HG02884 (cell line): Measurements from ENCODE around the gene SPEN.

Source experiments
- ATAC-seq: cut with Tn5 transposase; IDR thresholded peaks from one replicate; pipeline ENCODE4 v1.9.1; 2021; ENCODE audit warnings: mild to moderate bottlenecking, moderate library complexity; ENCODE audit not compliant: unreplicated experiment

Gene SPEN

DNA sequence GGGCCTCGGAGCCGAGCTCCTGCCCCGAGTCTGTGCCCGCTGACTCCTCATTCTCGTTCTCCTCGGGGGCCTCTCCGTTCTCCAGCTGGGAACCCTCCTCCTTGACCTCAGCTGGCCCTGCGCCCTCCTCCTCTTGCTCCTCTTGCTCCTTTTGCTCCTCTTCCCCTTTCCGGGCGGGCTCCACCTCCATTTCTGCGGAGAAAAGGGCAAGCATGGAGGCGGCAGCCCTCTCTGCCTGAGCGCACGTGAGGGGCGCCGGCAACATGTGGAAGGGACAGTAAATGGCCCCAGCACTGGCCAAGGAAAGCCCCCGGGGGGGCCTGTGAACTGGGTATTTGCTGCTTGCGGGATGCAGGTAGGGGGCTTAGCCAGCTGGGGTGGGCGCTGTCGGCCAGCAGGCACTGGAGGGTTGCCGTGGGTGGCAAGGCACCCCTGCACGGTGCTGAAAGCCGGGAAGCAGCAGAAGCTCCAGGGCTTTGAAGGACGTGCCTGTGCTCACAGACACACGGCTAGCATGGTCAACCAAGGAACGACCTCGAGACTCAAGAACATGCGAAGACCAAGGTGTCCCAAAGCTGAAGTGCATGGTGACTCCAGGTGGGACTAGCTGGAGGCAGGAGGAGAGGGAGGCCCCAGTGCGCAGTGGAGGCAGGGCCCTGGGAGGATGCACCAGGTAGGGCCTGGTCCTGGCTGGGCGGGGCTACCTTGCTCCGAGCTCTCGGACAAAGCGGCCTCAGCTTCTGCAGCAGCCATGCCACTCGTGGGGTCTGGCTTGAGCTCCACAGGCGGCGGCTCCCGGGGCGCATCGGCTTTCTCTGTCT, 97.7 kb downstream of the SPEN start:
- no peak for ATAC-seq

DNA sequence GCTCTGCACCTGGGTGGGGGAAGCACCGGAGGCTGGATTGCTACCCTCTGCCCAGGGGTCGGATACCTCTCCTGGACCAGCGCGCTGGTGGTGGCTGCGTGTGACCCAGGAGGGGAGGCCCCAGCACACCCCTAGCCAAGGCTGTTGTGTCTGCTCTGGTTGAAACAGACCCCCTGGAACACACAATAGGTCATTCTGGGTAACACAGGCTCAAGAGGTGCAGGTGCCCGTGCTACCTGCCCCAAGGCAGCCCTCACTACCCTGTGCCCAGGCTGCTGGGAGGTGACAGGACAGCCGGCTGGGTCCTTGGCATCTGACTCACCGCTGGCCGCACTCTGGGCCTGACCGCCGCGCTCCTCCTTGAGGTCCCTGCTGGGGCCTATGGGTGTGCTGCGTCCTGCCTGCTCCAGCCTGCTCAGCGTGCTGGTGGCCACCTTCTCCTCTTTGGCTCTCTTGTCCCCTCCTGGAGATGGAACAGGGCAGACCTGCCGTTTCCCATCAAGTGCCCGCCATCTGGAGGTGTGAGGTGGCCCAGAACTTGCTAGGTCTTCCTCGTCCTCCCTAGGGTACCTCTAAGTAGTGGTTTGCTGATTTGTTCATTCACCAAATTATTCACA, 98.4 kb downstream of the SPEN start:
- ATAC-seq = no peak

DNA sequence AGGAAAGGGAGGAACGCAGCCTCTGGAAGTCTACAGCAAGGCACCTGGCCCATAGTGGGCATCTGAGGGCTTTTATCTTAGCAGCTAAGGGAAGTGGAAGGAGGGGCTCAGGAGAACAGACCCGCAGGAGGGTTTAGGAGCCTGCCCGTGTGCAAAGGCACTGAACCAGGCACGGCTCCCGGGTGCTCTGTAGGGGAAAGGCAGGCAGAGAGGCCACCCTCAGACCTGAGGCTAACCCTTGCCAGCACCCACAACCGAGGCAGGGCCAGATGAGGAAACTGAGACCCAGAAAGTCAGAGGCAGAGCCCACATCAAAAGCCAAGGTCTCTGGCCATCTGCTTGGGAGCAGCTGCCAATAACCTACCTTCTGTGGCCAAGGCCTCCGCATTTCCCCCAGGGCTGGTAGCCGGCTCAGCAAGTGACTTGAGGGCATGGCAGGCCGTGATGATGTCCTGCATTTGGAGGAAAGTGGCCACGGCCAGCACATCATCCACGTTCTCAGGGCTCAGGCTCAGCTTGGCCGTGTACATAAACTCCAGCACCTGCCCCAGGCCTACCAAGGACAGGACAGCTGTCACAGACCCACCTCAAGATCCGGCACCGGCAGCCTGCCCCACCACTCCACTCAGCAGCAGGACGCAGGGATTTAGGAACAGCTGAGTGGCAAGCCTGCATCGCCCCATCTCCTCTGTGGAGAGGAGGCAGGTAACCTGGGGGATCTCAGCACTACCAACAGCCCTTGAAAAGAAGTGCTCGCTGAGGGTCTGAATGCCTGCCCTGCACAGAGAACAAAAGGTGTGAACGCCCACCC, 99.3 kb downstream of the SPEN start:
- ATAC-seq = no peak

DNA sequence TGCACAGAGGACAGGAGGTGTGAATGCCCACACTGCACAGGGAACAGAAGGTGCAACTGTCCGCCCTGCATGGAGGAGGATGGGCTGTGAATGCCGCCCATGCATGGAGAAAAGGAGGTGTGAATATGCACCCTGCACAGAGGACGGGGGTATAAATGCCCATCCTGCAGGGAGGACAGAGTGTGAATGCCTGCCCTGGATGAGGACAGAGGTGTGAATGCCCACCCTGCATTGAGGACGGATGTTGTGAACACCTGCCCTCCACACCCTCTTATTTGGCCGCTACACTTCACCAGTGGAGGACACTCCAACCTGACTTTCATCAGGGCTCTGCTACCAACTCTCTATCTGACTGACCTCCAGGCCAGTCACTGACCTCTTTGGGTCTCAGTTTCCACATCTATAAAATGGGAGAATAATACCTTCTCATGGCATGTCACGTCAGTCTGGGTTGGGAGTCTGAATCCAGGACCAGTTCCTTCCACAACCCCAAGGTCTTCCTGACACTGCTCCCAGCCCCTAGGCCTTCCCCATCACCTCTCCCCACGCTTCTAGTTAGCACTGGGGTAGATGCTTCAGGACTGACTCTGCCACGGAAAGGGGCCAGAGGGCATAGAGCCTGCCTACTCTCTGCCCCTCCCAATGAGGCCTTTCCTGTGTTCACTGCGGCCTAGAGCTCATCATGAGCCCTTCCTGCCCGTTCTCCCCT, 100.0 kb downstream of the SPEN start:
- no peak for ATAC-seq

DNA sequence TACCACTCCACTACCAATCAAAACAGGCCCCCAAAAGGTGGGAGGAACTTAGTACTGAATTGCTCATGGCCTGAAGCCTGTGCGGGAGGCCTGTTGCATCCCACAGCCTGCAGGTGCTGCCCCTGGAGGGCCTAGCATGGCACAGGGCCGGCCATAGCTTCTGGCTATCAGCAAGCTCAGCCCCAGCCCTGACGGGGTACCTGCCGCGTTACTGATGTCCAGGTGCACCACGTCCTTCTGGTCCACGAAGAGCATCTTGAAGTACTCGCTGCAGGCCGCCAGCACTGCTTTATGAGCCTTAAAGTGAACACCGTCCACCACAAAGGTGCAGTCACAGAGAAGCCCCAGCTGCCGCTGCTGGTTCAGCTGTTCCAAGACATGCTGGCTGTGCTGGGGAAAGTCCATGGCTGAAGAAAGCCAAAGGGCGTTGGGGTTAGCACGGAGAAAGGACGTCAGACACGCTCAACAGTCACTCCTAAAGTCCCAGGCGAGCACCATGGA, 100.6 kb downstream of the SPEN start:
- ATAC-seq = no peak

DNA sequence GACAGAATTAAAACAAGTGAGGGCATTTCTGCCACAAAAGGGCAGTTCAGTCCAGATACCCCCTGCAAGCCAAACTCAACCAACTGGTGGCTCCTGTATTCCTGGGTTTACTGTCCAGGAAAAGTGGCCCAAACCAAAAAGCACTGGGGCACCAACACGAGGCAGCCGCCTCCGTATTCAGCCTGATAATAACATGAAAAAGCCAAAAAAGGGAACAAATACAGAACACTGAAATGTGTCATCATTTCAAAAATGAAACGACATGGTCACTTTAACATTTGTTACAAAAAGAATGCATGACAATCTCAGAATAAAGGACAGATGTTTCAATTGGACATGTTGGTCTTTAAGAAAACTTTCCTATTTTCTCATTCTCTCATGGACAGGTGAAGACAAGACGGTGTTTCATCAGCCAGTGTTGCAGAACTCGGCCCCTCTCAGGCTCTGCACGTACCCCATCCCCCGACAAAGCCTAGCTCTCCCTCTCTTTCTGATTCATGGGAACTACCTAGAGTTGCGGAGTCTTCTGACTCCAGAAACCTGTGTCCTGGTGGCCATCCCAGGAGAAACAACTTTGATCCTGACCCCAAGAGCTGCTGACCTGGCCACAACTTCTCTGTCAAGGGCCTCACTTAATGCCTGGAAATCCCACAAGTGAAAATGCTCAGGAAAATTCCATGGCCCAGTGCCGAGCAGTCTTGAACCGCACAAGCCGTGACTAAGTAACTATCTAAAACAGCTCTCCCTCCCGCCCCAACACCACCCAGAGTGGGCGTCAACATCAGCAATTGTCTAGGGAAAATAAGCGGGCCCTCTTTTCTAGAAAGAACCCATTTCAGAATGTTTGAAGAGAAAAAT, 101.3 kb downstream of the SPEN start:
- no peak for ATAC-seq

DNA sequence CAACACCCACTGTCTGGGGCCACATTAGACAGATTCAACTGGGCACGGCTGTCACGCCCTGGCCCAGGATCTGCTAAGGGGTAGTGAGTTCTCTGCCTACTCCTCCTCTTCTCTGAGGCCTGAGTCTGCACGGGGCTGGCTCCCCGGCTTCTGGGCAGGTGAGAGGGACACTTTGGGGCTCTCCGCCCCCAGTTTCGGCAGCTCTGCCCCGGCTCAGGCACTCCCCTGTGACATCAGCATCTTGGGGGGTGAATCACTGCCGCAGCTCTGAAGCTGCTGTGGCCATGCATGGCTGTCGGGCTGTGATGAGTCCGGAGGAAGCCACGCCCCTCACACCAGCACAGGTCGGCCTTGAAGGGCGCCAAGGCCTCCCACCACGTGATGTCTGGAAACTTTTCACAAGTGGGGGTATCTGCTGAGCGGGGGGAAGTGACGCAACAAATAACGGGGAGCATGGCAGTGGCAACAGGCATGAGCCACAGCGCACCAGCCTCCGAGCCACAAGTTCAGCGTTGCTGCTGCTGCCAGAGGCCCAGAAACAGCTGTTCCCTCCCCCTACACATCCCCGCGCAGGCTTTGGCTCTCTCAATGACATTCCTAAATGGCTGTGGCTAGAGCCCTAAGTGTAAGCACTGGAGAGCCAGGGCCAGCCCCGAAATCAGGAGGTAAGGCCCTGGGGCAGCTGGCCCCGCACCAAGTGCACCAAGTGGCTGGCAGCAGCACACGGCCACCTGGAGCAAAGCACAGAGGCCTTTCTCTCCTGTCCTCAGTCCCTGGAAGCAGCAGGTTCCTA, 102.1 kb downstream of the SPEN start:
- peak; percentile 64 for ATAC-seq

DNA sequence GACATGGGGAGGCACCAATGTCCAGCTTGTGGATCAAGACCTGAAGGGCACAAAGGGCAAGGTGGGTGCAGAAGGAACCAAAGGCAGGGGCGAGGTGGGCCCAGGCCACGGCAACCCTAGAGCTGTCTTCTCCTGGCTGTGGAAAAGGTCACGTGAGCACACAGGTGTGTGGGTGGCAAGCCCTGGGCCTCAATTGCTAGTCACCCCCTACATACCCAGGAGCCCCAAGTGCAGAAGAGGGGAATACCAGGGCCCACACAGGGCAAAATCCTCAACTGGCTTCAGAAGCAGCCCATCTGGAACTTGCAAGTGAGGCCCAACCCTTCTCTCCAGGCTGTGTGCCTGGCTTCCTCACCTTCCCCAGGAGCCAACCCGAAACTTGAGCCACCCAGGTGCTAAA, 102.8 kb downstream of the SPEN start:
- ATAC-seq = no peak

DNA sequence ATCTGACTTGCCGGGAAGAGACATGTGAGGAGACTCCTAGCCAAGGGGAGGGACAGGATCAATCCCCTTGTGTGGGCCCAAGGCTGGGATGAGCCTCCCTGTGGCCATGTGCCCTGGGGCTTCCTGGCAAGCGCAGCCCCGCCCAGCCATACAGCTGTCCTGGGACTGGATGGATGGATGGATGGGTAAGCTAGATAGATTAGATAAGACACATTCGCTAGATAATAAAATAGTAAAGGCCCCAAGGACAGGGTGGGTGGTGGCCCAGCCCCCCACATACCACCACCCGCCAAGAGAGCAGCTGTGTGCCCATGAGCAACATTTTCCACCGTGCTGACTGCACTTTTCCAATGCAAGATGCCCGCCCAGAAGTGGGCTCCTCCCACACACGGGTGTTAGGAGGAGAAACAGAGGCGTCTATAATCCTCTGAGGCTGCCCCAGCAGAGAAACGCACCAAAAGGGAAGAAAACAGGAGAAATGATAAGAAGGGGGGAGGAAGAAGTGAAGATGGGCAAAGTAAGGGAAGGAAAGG, 103.3 kb downstream of the SPEN start:
- no peak for ATAC-seq

DNA sequence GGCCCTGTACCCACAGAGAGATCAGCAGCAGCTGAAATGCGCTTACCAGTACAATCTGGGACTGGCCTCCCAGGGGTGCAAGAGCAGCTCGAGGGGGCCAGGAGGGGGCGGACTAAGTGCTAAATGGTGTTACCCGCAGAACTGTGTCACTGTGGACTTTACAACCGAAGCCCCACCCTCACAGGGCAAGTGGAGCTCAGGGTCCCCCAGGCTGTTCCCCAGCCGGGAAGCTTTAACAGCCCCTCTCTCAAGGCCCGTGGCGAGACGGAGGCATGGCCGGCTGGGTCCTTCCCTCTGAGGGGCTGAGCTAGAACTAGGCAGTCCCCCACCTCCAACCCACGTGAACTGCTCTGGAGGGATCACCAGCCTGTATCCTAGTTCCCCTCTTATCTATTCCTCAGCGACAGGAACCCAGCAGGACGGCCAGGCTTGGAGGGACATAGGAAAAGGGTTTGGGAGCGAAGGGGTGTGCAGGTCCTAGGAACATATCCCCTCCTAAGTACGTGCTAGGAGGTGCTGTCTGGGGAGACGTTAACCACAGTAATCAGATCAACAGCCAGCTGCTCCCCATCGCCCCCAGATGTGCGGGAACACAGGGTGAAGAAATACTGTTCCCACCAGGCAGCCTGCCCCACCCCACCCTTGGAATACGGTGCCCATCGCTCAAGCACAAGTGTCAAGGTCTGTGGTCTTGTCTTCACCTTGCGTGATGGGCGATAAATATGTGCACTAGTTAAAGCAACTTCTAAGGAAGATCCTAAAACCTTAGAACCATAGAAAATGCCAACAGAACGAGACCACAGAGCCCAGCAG, 104.0 kb downstream of the SPEN start:
- ATAC-seq = no peak

DNA sequence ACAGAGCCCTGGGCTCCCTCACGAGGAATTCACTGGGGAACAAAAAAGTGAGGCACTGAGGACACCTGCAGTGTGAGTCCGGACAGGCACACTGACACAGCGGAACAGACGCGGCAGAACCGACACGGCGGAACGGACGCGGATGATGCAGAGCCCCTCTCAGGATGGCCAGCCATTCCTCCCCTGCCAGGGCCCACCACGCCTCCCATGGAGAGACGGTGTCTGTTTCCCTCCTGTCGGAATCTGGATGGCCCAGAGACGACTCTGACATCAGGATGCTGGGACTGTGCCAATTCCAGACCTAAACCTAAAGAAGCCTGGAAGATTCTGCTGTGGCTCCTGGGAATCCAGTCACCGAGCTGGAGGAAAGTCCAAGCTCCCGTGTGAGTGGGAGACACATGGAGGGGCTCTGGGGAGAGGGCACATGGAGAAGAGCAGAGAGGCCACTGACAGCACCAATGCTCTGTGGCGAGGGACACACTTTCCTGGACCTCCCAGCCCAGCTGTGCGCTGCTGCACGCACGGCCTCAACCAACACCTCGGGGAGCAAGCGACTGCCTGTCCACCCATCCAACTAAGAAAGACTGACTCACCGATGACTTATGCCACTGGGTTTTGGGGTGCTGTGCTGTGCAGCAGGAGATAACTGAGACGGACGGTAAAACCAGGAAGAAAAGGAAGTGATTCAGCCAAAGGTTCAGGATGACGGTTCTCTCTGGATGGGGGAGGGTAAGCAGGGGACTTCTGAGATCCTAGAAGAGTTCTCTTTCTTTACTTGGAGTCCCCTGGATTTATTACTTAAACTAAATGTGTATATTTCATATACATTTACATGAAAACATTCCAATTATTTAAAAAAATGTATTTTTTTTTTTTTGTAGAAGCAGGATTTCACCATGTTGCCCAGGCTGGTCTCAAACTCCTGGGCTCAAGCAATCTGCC, 105.1 kb downstream of the SPEN start:
- ATAC-seq = no peak

DNA sequence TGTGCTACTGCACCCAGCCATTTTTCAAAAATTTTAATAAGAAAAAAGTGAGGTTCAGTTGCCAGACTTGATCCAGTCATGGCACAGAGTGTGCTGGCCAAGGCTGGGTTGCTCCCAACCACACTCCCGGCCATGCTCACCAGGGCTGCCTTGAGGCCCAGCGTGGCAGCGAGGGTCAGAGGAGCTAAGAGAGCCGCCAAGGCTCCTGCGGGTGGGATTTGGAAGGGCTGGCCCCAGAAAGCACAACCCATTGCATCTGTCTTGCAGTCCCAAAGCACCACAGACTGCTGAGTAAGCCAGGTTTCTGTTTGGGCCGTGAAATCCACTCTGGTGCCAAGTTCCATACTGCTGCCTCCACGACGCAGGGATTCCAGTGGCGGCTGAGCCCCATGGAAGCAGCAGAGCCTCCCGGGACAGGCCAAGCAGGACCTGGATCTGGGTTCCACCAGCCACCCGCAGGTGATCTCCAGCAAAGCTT, 105.8 kb downstream of the SPEN start:
- ATAC-seq = no peak

DNA sequence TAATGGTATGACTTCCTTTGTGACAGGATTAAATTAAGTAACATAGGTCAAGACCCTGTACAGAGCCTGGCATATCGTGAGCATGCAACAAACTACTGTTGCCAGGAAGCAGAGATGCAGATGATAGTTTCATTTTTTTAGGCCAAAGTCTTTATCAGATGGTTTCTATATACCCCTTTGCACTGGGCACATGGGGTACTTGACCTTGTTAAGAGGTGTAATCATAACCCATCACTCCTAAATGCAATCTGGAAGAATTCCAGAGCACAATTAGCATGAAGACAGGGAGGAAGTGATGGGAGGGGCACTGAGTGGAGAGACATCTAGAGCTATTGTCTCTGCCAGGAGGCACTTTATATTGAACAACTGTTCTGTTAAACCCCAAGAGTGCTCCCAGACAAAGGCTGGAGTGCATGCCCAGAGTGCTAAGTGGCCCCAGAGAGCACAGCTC, 106.3 kb downstream of the SPEN start:
- ATAC-seq = no peak

DNA sequence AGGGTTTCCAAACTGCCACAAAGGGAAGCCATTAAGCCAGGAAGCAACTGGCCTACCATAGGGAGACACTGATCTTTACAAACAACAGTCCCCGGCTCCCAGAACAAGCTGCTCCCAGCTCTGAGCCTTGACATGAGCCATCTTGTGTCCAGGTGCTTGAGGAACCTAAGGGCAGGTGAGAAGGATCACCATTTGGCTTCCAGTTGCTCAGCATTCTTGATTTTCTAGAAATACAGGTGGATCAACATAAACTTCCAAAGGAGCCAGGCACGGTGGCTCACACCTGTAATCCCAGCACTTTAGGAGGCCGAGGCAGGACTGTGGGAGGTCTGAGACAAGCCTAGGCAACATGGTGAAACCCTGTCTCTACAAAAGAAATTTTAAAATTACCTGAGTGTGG, 106.8 kb downstream of the SPEN start:
- no peak for ATAC-seq

DNA sequence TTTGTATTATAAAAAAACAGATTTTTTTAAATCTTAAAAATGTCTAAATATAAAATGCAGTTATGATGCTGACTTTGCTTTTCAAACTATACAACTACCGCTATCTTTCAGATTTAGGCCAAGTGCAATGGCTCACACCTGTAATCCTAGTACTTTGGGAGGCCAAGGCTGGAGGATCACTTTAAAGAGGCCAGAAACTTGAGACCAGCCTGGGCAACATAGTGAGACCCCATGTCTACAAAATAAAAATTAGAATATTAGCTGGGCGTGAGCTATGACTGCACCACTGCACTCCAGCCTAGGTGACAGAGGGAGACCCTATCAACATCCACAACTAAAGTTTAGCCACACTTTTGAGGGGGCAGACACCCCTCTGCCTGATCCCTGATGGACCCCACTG, 108.0 kb downstream of the SPEN start:
- no peak for ATAC-seq

DNA sequence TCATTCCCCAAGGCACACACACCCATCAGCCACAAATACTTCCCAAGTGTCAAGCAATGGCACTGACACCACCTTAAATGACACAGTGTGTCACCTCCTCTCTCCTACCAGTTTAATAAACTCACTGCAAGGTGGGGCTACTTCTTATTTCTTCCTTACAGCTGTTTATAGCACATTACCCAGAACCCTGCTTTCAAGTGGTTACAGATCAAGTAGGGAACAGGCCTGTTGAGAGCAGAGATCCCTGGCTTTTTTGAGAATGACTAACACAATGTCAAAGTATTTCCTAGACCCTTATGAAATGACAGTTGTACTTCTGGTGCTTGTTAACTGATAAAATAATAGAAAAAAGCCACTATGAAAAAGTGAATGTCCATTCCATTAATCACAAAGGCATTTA, 108.6 kb downstream of the SPEN start:
- ATAC-seq = no peak
